HG02852 (cell line): ENCODE results near the gene ARL10.
A peak's percentile ranks its signal among the peaks of the same experiment; 100 is the strongest.

ENCODE experiments used
- ATAC-seq: cut with Tn5 transposase; IDR thresholded peaks from one replicate; pipeline ENCODE4 v1.9.1; 2021; ENCODE audit warnings: mild to moderate bottlenecking, moderate library complexity; ENCODE audit not compliant: unreplicated experiment

The ARL10 gene

DNA sequence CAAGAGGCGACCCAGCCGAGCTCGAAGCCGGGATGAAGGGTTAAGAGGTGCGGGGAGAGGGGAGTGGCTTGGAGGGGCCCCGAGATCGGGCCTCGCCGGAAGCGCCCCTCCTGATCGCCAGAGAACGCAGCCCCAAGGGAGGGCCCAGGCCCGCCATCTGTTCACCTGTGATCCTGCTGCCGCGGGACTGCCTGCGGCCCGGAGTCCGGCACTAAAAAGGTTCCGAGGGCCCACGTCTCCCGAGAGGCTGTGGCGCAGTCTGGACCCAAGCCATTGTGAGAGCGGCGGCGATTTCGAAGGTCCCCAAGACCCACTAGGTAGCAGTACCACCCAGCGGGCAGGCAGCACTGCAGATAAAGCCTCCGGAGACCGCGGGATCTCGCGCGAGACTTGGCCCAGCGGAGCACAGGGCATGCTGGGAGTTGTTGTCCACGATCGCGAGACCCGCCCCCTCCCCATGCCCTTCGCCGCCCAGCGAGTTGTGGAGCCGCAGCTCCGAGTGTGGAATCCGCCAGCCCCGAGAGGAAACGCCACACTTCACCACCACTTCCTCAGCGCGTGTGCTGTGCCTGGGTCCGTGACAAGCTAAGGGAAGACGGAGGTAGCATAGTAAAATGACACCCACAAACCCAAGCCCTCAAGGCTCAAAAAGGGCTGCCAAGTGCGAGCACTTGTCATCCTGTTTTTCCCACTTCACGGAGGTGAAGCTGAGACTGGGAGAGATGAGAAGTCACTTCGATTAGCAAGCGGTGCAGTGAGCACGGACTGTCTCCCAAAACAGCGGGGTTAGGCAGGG is 3.7 kb upstream of the ARL10 start, which contains the start of gene KIAA1191:
TSS of gene KIAA1191 (minus strand) at position 328 of the 796 bp plus-strand sequence. CDS start 2,256 bp downstream, outside the sequence.
- ATAC-seq: peak; percentile 77

DNA sequence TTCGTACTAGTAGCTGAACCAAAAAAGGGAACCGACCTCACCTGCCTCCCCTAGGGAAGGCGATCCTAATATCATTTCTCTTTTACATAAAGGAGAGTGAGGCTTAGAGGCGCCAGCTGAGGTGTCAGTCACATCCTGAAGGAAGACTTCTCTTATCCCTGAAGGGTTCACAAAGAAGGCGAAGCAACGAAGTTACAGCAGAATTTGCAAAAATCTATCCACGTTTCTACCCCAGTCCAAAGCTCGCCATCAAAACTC is 3.1 kb upstream of the ARL10 start:
- peak; percentile 5 for ATAC-seq

GRCh38 chr5:176364765-176365350 is 429 bp upstream of the ARL10 start:
- no peak for ATAC-seq

DNA sequence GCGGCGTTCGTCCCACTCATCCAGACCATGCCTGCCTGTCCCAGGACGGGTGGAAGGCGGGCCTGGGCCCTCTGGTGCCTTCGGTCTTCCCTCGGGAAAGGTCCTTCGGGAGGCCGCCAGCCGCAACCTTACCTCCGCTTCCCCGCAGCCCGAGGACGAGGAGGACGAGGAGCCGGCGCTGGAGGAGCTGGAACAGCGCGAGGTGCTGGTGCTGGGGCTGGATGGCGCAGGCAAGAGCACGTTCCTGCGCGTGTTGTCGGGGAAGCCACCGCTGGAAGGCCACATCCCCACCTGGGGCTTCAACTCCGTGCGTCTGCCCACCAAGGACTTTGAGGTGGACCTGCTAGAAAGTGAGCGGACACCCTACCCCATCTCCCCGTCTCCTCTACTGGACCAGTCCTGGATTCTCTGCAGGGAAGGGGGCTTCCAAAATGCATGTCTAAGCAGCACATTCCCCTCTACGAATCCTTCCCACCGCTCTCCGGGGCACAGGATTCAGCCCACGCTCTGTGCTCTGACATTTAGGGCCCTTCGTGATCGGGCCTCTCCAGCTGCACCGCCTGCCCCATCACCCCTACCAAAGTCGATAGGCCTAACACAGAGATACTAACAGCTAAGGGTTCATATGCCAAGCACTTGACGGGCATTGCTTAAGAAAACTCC is 1.1 kb downstream of the ARL10 start:
- no peak for ATAC-seq

DNA sequence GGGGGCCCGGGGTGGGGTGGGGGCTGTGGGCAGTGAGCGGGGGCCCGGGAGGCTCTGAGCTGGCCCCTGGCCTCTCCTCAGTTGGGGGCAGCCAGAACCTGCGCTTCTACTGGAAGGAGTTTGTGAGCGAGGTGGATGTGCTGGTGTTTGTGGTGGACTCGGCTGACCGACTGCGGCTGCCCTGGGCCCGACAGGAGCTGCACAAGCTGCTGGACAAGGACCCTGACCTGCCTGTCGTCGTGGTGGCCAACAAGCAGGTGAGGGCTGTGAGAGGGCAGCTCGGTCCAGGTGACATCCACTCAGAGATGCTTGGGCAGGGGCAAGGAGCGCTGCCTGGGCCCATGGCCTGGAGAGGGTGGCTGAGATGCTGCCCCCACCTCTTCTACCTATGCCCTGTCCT is 3.4 kb downstream of the ARL10 start:
- no peak for ATAC-seq

DNA sequence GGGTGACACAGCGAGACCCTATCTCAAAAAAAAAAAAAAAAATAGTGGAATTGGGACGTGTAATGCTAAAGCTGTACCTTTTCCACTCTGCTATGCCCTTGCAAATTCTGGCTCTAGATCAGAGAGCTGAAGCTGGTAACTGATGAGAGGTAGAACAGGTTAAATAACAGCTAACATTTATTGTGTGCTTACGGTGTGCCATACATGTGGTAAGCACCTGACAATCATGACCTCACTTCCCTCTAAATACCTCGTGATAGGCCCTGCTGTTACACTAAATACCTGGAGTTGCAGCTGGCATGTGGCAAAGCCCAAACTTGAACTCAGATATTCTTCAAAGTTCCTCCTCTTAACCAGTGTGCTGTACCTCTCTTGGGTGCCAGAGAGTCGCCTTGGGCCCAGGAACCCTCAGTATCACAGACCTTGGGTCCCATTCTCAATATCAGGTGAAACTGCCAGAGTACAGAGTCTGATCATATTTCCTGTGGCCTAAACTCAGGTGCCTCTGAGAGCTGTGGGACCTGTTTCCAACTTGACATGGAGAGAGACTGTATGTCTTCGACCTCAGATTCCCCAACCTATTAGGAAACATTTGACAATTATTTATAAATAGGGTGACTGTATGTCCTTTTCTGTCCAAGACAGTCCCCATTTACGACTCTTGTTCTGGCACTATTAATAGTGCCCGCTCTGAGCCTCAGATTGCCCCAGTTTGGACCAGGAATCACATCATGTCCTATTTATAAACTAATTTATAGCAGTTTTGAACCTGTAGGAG is 4.8 kb downstream of the ARL10 start:
- ATAC-seq: no peak

DNA sequence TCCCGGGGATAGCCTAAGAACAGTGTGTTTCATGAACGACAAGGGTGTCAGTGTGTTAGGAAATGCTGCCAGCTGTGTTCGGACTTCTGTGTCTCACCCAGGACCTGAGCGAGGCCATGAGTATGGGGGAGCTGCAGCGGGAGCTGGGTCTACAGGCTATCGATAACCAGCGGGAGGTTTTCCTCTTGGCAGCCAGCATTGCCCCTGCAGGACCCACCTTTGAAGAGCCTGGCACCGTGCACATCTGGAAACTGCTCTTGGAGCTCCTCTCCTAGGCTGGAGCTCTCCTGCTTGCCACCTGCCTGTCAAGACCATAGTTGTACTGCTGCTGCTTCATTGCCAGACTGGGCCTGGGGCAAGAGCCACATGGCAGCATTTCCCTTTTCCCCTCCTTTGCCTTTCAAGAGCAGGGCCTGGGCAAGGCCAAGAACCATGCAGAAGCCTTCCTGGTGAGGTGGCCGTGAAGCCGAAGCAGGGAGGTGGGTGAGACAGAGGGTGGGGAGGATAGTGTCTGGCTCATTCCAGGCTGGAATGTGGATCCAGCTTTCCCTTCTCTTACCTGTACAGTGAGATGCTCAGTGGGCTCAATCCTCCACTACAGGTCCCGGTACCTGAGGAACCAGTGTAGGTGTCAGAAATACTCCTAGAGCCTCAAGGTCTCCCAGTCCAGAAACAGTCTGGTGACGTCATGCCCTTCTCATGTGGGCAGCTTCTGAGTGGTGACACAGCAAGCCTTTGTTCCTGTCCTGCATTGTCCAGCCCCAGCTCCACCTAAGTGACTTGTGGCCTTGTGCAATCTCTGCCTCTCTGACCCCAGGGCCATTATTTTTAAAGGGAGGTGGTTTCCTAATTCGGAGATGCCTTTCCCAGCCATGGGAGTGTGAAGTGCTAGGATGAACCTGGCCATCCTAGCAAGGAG is 6.6 kb downstream of the ARL10 start:
- ATAC-seq: no peak

- ATAC-seq: no peak
These were observed 8.0 kb downstream of the ARL10 start for GRCh38 chr5:176373100-176373818.

DNA sequence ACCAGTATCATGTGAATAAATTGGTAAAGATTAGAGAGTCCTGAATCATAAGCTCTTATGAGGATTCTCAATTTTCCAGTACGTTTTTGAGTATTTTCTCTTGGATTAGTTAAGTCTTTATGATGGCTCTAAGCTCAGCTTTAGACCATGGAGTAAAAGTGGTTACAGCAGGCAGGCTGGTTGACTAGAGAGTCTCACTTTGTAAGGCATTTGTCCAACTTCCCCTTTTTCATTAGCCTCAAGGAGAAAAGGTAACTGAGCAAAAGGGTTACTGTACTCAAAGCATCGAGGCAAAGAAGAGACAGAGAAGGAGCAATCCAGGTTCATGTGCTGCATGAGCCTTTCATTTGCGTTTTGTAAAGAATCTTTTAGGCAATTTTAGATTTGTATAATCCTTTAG is 14.6 kb downstream of the ARL10 start:
- peak; percentile 77 for ATAC-seq

GRCh38 chr5:176381423-176381822 is 16.1 kb downstream of the ARL10 start:
- no peak for ATAC-seq

- ATAC-seq: no peak
These were observed 16.7 kb downstream of the ARL10 start for GRCh38 chr5:176381979-176382378.

DNA sequence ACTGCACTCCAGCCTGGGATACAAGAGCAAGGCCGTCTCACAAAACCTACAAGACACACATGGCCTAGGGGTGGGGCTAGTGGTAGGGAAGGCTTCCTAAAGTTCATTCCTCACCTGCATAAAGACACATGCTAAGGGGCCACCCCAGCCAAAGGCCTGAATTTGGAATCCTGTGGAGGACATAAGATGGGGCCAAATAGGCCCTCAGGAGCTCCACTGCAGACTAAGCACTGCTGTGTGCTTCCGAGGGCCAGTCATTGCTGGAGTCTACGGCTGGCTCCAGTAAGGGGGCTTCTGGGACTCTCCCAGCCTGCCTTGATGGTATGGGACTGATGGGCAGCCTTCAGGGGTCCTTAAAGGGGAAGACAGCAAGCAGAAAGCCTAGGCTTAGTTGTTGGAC is 17.4 kb downstream of the ARL10 start:
- no peak for ATAC-seq

DNA sequence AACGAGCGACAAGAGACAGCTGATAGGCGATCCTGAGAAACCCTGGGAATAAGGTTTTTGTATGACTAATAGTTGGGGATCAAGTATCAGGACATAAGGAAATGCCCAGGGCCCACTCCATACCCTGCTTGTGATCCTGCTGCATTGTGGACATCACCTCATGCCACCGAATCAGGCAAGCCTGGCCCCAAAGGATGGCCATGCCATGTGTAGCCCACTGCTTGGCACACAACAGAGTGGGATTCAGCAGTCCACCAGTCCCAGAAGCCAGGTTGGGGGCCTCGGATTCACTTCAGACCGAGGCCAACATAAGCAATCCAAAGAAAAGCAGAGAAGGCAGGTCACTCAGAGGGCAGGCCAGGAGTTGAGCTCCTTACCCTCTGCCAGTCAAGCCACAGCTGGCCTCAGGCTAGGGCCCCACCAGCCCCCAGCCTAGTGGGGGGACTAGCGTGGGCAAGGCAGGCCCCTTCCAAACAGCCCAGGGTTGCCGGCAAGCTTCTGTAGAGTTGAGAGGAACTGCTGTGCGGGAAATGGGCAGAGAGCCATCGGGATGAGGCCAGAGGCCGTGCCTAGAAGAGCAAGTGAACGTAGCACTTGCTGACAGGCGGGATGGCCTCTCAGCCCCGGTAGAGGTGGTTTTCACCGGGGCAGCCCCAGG is 18.1 kb downstream of the ARL10 start:
- ATAC-seq: no peak

GRCh38 chr5:176383961-176384360 is 18.7 kb downstream of the ARL10 start:
- ATAC-seq: no peak

DNA sequence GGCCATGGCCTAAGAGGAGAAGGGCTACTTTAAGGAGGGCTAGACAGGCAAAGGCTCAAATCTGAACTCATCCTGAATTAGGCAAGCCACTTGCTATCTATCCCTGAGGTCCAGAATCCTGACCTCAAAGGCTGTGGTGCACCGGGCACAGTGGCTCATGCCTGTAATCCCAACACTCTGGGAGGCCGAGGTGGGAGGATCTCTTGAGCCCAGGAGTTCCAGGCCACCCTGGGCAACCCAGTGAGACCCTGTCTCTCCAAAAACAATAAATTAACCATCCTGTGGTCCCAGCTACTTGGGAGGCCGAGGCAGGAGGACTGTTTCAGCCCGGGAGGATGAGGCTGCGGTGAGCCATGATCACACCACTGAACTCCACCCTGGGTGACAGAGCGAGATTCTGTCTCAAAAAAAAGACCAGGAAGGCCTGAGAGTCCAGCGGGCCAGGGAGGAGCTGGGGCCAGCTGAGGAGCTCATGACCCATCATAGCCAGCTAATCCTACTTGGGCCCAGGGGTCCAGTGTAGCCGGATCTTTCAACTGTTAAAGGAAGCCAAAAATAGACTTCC is 19.2 kb downstream of the ARL10 start:
- no peak for ATAC-seq

DNA sequence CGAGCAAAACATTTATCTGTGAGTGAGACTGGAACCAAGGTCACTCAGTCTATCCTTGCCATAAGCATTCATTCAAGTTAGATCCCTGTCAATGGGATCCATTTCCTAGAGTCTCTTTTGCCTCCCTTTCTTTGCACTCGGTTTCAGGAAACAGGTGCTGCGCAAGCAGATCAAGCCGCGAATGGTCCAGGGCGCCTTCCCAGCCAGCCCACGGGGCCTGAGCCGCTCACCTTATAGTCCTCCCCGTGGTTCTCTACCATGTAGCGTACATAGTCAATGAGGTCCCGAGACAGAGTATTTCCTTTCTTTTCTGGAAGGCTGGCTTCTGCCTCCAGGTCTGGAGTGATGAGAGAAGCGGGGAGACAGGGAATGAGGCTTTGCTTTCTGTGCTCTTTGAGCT is 19.7 kb downstream of the ARL10 start:
- no peak for ATAC-seq

DNA sequence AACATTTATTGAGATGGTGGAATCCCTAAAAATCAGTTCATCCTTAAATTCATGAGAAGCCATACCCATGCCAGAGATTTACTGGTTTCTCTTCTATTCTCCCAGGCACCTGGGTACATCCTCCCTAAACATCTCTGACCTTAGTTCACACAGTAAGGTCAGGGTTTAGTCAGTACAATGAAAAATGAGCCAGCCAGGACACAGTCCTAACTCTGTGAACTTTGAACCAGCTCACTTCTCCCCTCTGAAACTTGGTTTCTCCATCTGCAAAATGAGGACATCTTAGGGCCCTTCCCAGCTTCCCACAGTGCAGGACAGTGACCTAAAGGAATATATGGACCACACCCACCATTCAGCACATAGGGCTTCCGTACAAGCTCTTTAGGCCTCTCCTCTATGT is 21.2 kb downstream of the ARL10 start:
- no peak for ATAC-seq

DNA sequence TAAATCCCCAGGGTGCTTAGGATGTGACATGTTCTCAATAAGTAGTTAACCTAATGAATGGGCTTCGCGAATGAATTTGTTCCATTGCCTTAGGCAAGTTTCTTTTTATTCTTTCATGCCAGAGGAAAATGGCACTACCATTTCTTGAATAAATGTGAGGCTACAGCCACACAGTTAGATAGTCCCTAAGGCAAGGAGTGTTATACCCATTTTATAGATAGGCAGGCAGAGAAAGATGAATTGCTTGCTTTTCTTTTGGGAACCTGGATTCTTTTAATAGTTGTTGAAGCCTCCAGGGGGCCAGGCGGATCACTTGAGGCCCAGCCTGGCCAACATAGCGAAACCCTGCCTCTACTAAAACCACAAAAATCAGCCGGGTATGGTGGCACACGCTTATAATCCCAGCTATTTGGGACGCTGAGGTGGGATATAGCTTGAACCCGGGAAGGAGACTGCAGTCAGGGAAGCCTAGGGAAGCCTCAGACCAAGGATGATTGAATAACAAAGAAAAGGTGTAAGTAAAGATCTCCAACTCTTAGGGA is 22.2 kb downstream of the ARL10 start:
- ATAC-seq: no peak

- no peak for ATAC-seq
These were observed 22.7 kb downstream of the ARL10 start for GRCh38 chr5:176388003-176388443.
